SK-N-SH (cell line): ENCODE data around the gene NCF4. TPM values are rescaled to one million over a fixed set of nuclear protein-coding genes. Genes with fewer than 3 reads are reported as not detected.

Source experiments
- CTCF ChIA-PET: fragments of 300-600, 350-600 bp; formaldehyde crosslinking; extraction: SDS; loops from one replicate; lab custom pipeline; 2021; lab: Yijun Ruan, JAX
- POLR2A ChIA-PET: fragments of 350-600 bp; sonication (Branson Sonifier 250); formaldehyde crosslinking; extraction: SDS; loops from one replicate; lab custom pipeline; 2020; ENCODE audit warnings: antibody characterized with exemption, inconsistent platforms; lab: Yijun Ruan, JAX
- DNase-seq: peaks from one replicate; pipeline ENCODE4 v3.0.0; 2012
- H2AFZ ChIP-seq: fragments of 200-600 bp; sonication (generic); 2 replicates; pipeline ENCODE4 v1.8.1; 2016; ENCODE audit warnings: antibody characterized with exemption, mild to moderate bottlenecking, low read depth
- H3F3A ChIP-seq: fragments of 200-600 bp; sonication (generic); replicated peaks from 2 replicates; pipeline ENCODE3; 2016; ENCODE audit warnings: antibody characterized with exemption, mild to moderate bottlenecking; ENCODE audit not compliant: insufficient read depth
- H3K27ac ChIP-seq, 2 experiments: fragments of 200-500 bp in 1 of 2; fragments of 200-600 bp in 1 of 2; sonication (Bioruptor generic) in 1 of 2; sonication (generic), shearing (Covaris generic) in 1 of 2; 2 replicates each; pipeline versions ENCODE4 v1.5.1 to v1.6.1; 2014 to 2016; ENCODE audit warnings: low read depth in 2 of 2, inconsistent platforms in 1 of 2, low read length in 1 of 2, mild to moderate bottlenecking in 1 of 2, mixed read lengths in 1 of 2
- H3K27me3 ChIP-seq: fragments of 200-600 bp; sonication (generic), shearing (Covaris generic); 2 replicates; pipeline ENCODE4 v1.6.1; 2016; ENCODE audit warnings: mixed run types; ENCODE audit not compliant: insufficient read depth
- H3K36me3 ChIP-seq, 2 experiments: fragments of 200-500 bp in 1 of 2; fragments of 200-600 bp in 1 of 2; sonication (Bioruptor generic) in 1 of 2; sonication (generic) in 1 of 2; replicated peaks in 1 of 2; 2 replicates each; pipeline versions ENCODE3 to v1.5.1; 2014 to 2016; ENCODE audit warnings: low read length in 1 of 2, mild to moderate bottlenecking in 1 of 2; ENCODE audit not compliant: insufficient read depth in 2 of 2, control insufficient read depth in 1 of 2
- H3K4me1 ChIP-seq, 2 experiments: fragments of 200-500 bp in 1 of 2; fragments of 200-600 bp in 1 of 2; sonication (Bioruptor generic) in 1 of 2; sonication (generic), shearing (Covaris generic) in 1 of 2; 2 replicates each; pipeline versions ENCODE4 v1.5.1 to v1.6.1; 2014 to 2016; ENCODE audit warnings: low read depth in 1 of 2, low read length in 1 of 2, mixed run types in 1 of 2; ENCODE audit not compliant: insufficient read depth in 2 of 2, control insufficient read depth in 1 of 2
- H3K4me2 ChIP-seq: fragments of 200-600 bp; sonication (generic), shearing (Covaris generic); 2 replicates; pipeline ENCODE4 v1.6.1; 2017; ENCODE audit warnings: mixed run types
- H3K4me3 ChIP-seq, 2 experiments: fragments of 200-500 bp in 1 of 2; fragments of 200-600 bp in 1 of 2; sonication (Bioruptor generic) in 1 of 2; sonication (generic), shearing (Covaris generic) in 1 of 2; 2 replicates each; pipeline versions ENCODE4 v1.5.1 to v1.8.1; 2014 to 2016; ENCODE audit warnings: low read depth in 2 of 2, inconsistent platforms in 1 of 2, low read length in 1 of 2, mild to moderate bottlenecking in 1 of 2, mixed read lengths in 1 of 2, moderate library complexity in 1 of 2
- H3K79me2 ChIP-seq: fragments of 200-600 bp; sonication (generic); 2 replicates; pipeline ENCODE4 v1.8.1; 2017; ENCODE audit warnings: mild to moderate bottlenecking; ENCODE audit not compliant: insufficient read depth
- H3K9ac ChIP-seq: fragments of 200-600 bp; sonication (generic); 2 replicates; pipeline ENCODE4 v1.6.1; 2017; ENCODE audit warnings: mixed run types
- H3K9me2 ChIP-seq: fragments of 200-600 bp; sonication (generic); 2 replicates; pipeline ENCODE4 v1.6.1; 2017; ENCODE audit warnings: mixed run types
- H3K9me3 ChIP-seq: fragments of 200-600 bp; sonication (generic); 2 replicates; pipeline ENCODE4 v1.6.1; 2017; ENCODE audit warnings: mixed run types, mild to moderate bottlenecking, moderate library complexity
- H4K20me1 ChIP-seq: fragments of 200-600 bp; sonication (generic); 2 replicates; pipeline ENCODE4 v1.6.1; 2017; ENCODE audit warnings: mild to moderate bottlenecking, mixed run types; ENCODE audit not compliant: insufficient read depth
- EP300 ChIP-seq, 2 experiments: IDR thresholded peaks; 2 replicates each; pipeline versions ENCODE4 v1.4.0 to v1.6.1; 2012; ENCODE audit warnings: borderline replicate concordance in 1 of 2, low read depth in 1 of 2, low read length in 1 of 2
- EZH2phosphoT487 ChIP-seq: fragments of 200-600 bp; sonication (generic); IDR thresholded peaks from 2 replicates; pipeline ENCODE4 v1.6.1; 2017; ENCODE audit warnings: low read depth, mixed run types, mild to moderate bottlenecking, antibody characterized with exemption, moderate library complexity, borderline replicate concordance
- FOXM1 ChIP-seq: IDR thresholded peaks from 2 replicates; pipeline ENCODE4 v1.4.0; 2012; ENCODE audit warnings: low read depth, mild to moderate bottlenecking
- GATA2 ChIP-seq: sonication (generic); formaldehyde crosslinking; IDR thresholded peaks from 2 replicates; pipeline ENCODE4 v1.5.0; 2020; ENCODE audit warnings: mild to moderate bottlenecking, missing genetic modification reagents
- JUND ChIP-seq: IDR thresholded peaks from 2 replicates; pipeline ENCODE4 v1.4.0; 2012
- MXI1 ChIP-seq: IDR thresholded peaks from 2 replicates; pipeline ENCODE4 v1.6.1; 2012; ENCODE audit warnings: mild to moderate bottlenecking, low read depth, low read length, improper control_type of control experiment
- RFX5 ChIP-seq: IDR thresholded peaks from 2 replicates; pipeline ENCODE4 v1.6.1; 2012; ENCODE audit warnings: mild to moderate bottlenecking, improper control_type of control experiment, low read length
- SIN3A ChIP-seq: IDR thresholded peaks from 2 replicates; pipeline ENCODE4 v1.6.1; 2012; ENCODE audit warnings: low read depth, mild to moderate bottlenecking, low read length, moderate library complexity, borderline replicate concordance
- SMC3 ChIP-seq: IDR thresholded peaks from 2 replicates; pipeline ENCODE4 v1.6.1; 2012; ENCODE audit warnings: low read depth, low read length, improper control_type of control experiment
- TAF1 ChIP-seq: IDR thresholded peaks from 2 replicates; pipeline ENCODE4 v1.6.1; 2012; ENCODE audit warnings: low read depth, mild to moderate bottlenecking, low read length, moderate library complexity, borderline replicate concordance
- WGBS: methylation state at CpG from one replicate; pipeline ENCODE4 v1.1.6; 2017; ENCODE audit warnings: low lambda C conversion rate; 5-methylcytosine and 5-hydroxymethylcytosine counted together
- polyA plus RNA-seq, 3 experiments: library from polyadenylated mRNA; depleted of rRNA; stranded (reverse); fragments of >200 nt; gene quantifications; 2 replicates each; pipeline ENCODE4 v1.2.3, GENCODE V29; 2012
- TF ChIP-seq, protein P1 (sequence below): fragments of 200-600 bp; sonication (generic); IDR thresholded peaks from 2 replicates; pipeline ENCODE4 v1.6.1; 2017; ENCODE audit warnings: antibody characterized with exemption, mild to moderate bottlenecking, moderate library complexity

NCF4 gene
- polyA plus RNA-seq, 1 of the 3 experiments (the other 2 are of a cell fraction): not detected

DNA sequence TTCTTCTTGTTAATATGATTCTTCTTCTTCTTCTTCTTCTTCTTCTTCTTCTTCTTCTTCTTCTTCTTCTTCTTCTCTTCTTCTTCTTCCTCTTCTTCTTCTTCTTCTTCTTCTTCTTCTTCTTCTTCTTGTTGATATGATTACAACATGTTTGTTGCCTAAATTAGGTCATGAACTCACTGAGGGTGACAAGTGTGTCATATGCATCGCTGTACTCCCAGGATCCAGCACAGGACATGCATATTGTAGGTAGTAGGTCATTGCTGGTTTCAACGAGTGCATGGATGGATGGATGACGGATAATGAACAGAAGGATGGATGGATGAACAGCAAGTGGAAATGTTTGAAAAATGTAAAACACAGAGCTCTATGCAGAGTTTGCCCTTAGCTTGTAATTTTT lies 29.1 kb upstream of the NCF4 start:
- H3K9me2 ChIP-seq: no peaks in the 10 kb centered on the region
- H4K20me1 ChIP-seq: no peaks in the 10 kb centered on the region
- no peaks in the 10 kb centered on the region for H3K4me1 ChIP-seq
- H3K36me3 ChIP-seq: no peaks in the 10 kb centered on the region
- no peaks in the 10 kb centered on the region for H3K9me3 ChIP-seq
- H3F3A ChIP-seq: no peaks in the 10 kb centered on the region
- ChIA-PET POLR2A (no interaction called here), CTCF (interaction anchor here (0.7 to 3.3 kb wide), 5 partner anchors 8 to 50 kb away, joined by 3 to 21 read pairs (median 8); no protein-coding TSS in a partner anchor)
- no peak overlapping the region for H3K9ac ChIP-seq
- H3K4me3 ChIP-seq: no peak overlapping the region
- no peaks in the 10 kb centered on the region for H3K79me2 ChIP-seq
- 23% methylated on average over 3 of the region's 3 CpGs for WGBS
- no peak overlapping the region for H2AFZ ChIP-seq
- H3K27ac ChIP-seq: no peak overlapping the region
- peaks cover under 1% of the 10 kb centered on the region; the same call in 1 of the 2 replicates for H3K27me3 ChIP-seq
- no peak for DNase-seq
- TF ChIP-seq TAF1: no peak
- no peak for TF ChIP-seq EP300 (IDR thresholded peaks at IDR 0.05; ENCODE audit: borderline replicate concordance in 1 of 2, low read depth in 1 of 2, low read length in 1 of 2)
- no peak for TF ChIP-seq GATA2 (CRISPR knock-in tag)
- TF ChIP-seq FOXM1: no peak
- TF ChIP-seq SMC3: no peak
- TF ChIP-seq SIN3A: no peak
- TF ChIP-seq RFX5: no peak
- TF ChIP-seq MXI1: no peak
- H3K4me2 ChIP-seq: no peak overlapping the region

DNA sequence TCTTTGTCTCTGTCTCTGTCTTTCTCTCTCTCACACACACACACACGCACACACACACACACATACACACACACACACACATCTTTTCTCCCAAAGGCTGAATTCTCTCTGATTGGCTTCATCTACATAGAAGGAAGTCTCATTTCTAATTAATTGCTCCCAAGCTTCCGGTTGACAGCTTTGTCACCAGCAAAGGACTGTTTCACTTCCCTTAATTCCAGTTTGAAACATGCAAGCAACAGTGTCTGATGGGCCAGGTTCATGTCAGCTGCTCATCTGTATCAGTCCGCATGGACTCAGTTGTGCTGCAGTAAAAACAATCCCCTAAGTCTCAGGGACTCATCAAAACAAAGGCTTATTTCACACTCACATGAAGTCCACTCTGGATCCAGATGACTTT lies 27.7 kb upstream of the NCF4 start:
- CTCF ChIA-PET: interaction anchor here (1.8 kb wide), 1 partner anchor 24 kb away, joined by 15 read pairs; no protein-coding TSS in a partner anchor
- POLR2A ChIA-PET: no interaction called here
- no peaks in the 10 kb centered on the region for H3K4me1 ChIP-seq
- no peaks in the 10 kb centered on the region for H3K9me3 ChIP-seq
- H2AFZ ChIP-seq: no peak overlapping the region
- H3K27me3 ChIP-seq: no peaks in the 10 kb centered on the region; the same call in 1 of the 2 replicates
- no peak overlapping the region for H3K27ac ChIP-seq
- WGBS: 33% methylated on average over 3 of the region's 3 CpGs
- H3K79me2 ChIP-seq: no peaks in the 10 kb centered on the region
- H3K4me3 ChIP-seq: no peak overlapping the region
- TF ChIP-seq EZH2phosphoT487 (no peak), RFX5 (no peak), JUND (no peak), TAF1 (no peak)
- TF ChIP-seq, protein P1, sequence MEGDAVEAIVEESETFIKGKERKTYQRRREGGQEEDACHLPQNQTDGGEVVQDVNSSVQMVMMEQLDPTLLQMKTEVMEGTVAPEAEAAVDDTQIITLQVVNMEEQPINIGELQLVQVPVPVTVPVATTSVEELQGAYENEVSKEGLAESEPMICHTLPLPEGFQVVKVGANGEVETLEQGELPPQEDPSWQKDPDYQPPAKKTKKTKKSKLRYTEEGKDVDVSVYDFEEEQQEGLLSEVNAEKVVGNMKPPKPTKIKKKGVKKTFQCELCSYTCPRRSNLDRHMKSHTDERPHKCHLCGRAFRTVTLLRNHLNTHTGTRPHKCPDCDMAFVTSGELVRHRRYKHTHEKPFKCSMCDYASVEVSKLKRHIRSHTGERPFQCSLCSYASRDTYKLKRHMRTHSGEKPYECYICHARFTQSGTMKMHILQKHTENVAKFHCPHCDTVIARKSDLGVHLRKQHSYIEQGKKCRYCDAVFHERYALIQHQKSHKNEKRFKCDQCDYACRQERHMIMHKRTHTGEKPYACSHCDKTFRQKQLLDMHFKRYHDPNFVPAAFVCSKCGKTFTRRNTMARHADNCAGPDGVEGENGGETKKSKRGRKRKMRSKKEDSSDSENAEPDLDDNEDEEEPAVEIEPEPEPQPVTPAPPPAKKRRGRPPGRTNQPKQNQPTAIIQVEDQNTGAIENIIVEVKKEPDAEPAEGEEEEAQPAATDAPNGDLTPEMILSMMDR: no peak
- no peaks in the 10 kb centered on the region for H3K9me2 ChIP-seq
- no peaks in the 10 kb centered on the region for H4K20me1 ChIP-seq
- H3K9ac ChIP-seq: no peak overlapping the region
- no peak for DNase-seq
- no peak overlapping the region for H3K4me2 ChIP-seq
- H3K36me3 ChIP-seq: no peaks in the 10 kb centered on the region
- no peaks in the 10 kb centered on the region for H3F3A ChIP-seq
